GM12801 (cell line): ENCODE results near the gene OR10G3.

Experiments used
- TF ChIP-seq, protein P1 (sequence below): IDR thresholded peaks from one replicate; pipeline ENCODE4 v1.5.1; 2011; ENCODE audit warnings: control low read depth; ENCODE audit not compliant: insufficient read length; ENCODE audit errors: extremely low read depth

The OR10G3 gene, protein sequence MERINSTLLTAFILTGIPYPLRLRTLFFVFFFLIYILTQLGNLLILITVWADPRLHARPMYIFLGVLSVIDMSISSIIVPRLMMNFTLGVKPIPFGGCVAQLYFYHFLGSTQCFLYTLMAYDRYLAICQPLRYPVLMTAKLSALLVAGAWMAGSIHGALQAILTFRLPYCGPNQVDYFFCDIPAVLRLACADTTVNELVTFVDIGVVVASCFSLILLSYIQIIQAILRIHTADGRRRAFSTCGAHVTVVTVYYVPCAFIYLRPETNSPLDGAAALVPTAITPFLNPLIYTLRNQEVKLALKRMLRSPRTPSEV

DNA sequence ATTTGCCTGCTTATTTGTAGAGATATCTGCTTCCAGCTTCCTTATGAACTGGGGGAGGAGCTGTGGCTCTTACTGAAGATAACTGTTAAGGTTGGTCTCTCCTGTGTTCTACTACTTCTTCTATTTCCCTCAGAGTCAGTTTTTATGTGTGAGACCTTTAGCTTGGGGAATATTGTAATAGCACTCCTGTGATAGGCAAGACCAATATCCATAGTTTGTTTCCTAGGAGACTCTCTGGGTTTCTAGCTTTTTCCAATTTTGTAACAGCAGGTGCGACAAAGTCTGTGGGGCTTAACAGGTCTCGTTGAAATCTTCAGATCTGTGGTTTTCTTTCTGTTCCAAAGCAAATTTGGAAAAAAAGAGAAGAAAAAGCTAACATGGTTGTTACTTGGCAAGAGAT, at the start of gene OR10G3:
OR10G3 (minus strand) TSS at position 101 of the 400 bp plus-strand sequence. CDS start 9,332 bp downstream, outside the sequence.
- TF ChIP-seq, protein P1, sequence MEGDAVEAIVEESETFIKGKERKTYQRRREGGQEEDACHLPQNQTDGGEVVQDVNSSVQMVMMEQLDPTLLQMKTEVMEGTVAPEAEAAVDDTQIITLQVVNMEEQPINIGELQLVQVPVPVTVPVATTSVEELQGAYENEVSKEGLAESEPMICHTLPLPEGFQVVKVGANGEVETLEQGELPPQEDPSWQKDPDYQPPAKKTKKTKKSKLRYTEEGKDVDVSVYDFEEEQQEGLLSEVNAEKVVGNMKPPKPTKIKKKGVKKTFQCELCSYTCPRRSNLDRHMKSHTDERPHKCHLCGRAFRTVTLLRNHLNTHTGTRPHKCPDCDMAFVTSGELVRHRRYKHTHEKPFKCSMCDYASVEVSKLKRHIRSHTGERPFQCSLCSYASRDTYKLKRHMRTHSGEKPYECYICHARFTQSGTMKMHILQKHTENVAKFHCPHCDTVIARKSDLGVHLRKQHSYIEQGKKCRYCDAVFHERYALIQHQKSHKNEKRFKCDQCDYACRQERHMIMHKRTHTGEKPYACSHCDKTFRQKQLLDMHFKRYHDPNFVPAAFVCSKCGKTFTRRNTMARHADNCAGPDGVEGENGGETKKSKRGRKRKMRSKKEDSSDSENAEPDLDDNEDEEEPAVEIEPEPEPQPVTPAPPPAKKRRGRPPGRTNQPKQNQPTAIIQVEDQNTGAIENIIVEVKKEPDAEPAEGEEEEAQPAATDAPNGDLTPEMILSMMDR, result no peak

DNA sequence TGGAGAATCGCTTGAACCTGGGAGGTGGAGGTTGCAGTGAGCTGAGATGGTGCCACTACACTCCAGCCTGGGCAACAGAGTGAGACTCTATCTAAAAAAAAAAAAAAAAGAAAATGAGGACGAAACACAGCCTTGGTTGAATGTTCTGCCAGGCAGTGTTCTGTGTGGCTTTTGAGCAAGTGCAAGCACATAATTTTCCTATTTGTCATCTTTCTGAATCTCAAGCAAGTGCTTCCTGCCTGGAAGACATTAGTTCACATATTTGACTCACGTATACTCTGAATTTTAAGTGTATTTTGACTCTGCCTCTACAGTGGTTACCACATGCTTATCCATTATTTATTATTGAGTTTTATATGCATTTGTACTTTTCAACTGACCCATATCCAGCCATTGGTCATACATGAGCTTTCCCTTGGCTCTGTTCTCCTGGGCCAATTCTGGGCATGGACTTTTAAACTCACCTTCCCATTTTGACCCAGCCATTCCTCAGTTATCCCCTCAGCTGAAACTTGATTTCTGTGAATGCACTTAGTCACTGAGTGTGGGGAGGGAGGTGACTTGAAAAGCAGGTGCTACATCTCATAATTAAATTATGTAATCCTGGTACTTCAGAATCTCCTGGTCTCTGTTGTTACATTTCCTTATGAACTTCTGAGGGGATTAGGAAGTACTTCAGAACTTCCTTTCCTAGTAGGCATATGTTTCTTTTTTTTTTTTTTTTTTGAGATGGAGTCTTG, 46.8 kb upstream of the OR10G3 start:
- TF ChIP-seq, protein P1, result no peak

DNA sequence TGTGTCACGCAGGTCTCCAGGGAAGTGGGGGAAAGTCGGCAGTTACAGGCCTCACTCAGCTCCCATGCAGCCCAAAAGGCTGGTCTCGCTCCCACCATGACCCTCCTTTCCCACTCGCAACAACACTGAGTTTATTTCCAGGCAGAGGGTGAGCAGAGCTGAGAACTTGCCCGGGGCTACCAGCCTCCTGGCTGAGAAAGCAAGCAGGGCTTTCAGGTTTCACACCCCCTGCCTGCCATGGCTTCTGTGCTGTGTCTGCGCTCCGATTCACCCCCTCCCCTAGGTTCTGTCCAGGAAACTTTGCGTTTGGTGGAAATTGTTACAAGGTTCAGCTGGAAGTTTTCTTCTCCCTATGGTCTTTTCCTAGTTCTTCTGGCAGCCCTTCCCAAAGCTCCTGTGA, 37.7 kb upstream of the OR10G3 start:
- TF ChIP-seq, protein P1, result no peak

DNA sequence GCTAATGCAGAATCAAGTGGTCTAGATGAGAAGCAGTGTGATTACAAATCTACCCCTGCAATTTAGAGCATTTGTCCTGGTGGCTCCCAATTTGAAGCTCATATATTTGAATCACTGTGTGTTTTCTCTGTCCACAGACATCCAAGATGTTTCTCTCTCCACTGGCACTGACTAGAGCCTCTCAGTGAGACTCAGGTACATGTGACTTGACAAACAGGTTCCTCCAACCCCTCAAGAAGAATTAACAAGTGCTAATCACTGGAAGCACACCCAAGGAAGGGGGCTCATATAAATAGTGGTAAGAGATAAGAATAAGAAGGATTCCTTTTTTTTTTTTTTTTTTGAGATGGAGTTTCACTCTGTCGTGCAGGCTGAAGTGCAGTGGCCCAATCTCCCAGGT, 34.4 kb upstream of the OR10G3 start:
- TF ChIP-seq, protein P1, result no peak

DNA sequence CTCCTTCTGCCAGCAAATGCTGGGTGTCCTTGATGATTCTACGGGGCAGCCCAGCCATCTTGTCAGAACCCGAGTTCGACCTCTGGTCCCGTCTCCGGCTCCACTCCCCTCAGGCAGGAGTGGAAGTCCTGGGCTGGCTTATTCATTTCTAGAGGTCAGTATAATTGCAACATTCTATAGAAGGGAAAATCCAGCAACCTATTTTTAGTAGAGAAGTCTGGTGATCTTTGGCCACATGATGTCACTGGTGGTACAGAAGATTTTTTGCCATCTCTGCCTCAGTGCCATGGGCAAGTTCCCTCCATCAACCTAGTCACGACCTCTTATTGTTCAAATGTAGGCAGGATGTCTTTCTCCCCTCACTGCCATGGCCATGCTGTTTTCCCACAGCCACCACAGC, 32.4 kb upstream of the OR10G3 start:
- TF ChIP-seq, protein P1, result no peak

DNA sequence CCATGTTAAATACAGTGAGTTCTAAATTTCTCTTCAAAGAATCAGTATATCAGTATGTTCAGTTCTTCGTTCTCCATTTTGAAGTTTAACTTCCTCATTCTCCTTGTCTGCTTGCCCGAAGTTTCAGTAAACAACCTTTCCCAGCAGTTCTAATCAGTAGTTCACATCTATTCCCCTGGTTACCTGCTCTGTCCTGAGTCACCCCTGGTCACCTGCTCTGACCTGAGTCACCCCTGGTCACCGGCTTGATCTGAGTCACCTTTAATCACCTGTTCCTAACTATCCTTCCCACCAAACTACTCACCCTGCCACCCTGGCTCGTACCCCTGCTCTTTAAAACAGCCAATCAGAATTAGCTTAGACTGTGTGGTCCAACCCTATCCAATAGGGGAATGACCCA, 9.4 kb upstream of the OR10G3 start:
- TF ChIP-seq, protein P1, result no peak

DNA sequence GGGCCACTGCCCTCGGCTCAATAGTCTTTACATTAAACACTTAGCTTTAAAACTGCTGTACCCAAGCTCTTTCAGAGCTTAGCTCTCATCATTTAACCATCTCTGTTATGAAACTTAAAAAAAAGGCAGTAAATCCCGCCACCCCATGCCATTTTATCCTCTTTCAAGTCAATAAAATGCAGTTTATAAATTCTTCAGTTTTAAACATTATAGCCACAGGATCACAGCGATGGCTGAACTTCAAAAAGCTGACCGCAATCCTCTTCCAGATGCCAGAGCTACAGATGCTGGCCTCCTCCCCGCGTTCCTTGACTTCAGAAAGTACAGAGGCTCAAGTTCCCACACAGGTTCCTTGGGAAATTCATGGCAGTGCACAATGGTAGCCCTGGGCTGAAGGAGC, 4.2 kb downstream of the OR10G3 start:
- TF ChIP-seq, protein P1, result no peak
